ENCODE data around the gene HAUS1.

DNA sequence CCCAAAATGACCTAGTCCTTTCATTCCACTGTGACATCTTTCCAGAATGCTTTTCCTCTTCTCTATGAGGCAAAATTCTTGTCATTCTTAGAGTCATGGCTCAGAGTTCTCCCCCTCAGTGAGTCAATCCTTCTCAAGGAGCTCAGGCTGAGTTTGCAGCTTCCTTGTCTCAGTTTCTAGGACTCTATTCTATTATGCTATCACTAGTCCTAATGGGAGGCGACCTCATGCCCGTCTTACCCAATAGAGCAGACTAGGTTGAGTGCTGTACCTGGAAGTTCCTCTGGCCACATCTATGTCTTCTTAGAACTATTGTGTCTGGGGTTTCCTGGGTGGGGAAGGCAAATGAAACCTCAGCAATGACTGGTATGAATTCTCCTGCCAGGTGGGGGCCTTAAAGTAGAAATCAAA, 51.5 kb downstream of the HAUS1 start:
- TF ChIP-seq POLR2A (IDR thresholded peaks at IDR 0.05) (no peak), CTCF (IDR thresholded peaks at IDR 0.05) (no peak)

Measured in right lobe of liver (tissue), 4 donors.